CD8-positive, alpha-beta memory T cell (primary cell): ENCODE measurements around the gene VPS72. TPM values are rescaled to one million over a fixed set of nuclear protein-coding genes. Genes with fewer than 3 reads are reported as not detected.

Experiments used
- CTCF ChIA-PET: fragments of 350-600 bp; sonication (Branson Sonifier 250); formaldehyde crosslinking; loops from one replicate; lab custom pipeline; 2021; ENCODE audit warnings: antibody characterized with exemption; lab: Charles Lee
- POLR2A ChIA-PET: fragments of 350-600 bp; sonication (Branson Sonifier 250); formaldehyde crosslinking; loops from one replicate; lab custom pipeline; 2021; ENCODE audit warnings: antibody characterized with exemption; lab: Charles Lee
- DNase-seq, 5 donors: peaks; one replicate each; pipeline versions ENCODE4 v3.0.0 to v3.0.0-alpha.2; 2020 to 2022; ENCODE audit warnings: mixed read lengths in 1 of 5
- H3K27ac ChIP-seq: one replicate; pipeline ENCODE4 v1.7.0; 2013; ENCODE audit warnings: low read depth, mild to moderate bottlenecking, low read length, moderate library complexity
- H3K27me3 ChIP-seq: 2 replicates; pipeline ENCODE4 v1.7.0; 2013; ENCODE audit warnings: low read length, mild to moderate bottlenecking; ENCODE audit not compliant: insufficient read depth, poor library complexity, severe bottlenecking
- H3K36me3 ChIP-seq: 2 replicates; pipeline ENCODE4 v1.7.0; 2013; ENCODE audit warnings: mild to moderate bottlenecking, low read length, moderate library complexity; ENCODE audit not compliant: insufficient read depth
- H3K4me1 ChIP-seq: 2 replicates; pipeline ENCODE4 v1.7.0; 2013; ENCODE audit warnings: mild to moderate bottlenecking, low read length, moderate library complexity; ENCODE audit not compliant: insufficient read depth
- H3K4me3 ChIP-seq: 2 replicates; pipeline ENCODE4 v1.7.0; 2013; ENCODE audit warnings: mild to moderate bottlenecking, low read length
- H3K9me3 ChIP-seq: 2 replicates; pipeline ENCODE4 v1.7.0; 2013; ENCODE audit warnings: mild to moderate bottlenecking, low read length
- H3K27ac Mint-ChIP-seq, 8 donors: one replicate each; pipeline ENCODE4 v1.8.0; 2020 to 2021; ENCODE audit warnings: mixed read lengths in 8 of 8, mild to moderate bottlenecking in 6 of 8, inconsistent platforms in 3 of 8, moderate library complexity in 3 of 8
- H3K27me3 Mint-ChIP-seq, 2 donors: one replicate each; pipeline ENCODE4 v1.8.0; 2020 to 2021; ENCODE audit warnings: mixed read lengths in 2 of 2, mild to moderate bottlenecking in 1 of 2, moderate library complexity in 1 of 2
- H3K36me3 Mint-ChIP-seq, 3 donors: one replicate each; pipeline ENCODE4 v1.8.0; 2020 to 2021; ENCODE audit warnings: mixed read lengths in 3 of 3, inconsistent platforms in 1 of 3, mild to moderate bottlenecking in 1 of 3
- H3K4me1 Mint-ChIP-seq, 3 donors: one replicate each; pipeline ENCODE4 v1.8.0; 2020 to 2021; ENCODE audit warnings: mixed read lengths in 3 of 3, inconsistent platforms in 1 of 3, mild to moderate bottlenecking in 1 of 3
- H3K4me3 Mint-ChIP-seq, 7 donors: one replicate each; pipeline ENCODE4 v1.8.0; 2020 to 2021; ENCODE audit warnings: mixed read lengths in 7 of 7, mild to moderate bottlenecking in 6 of 7, moderate library complexity in 4 of 7, inconsistent platforms in 2 of 7
- H3K9me3 Mint-ChIP-seq, 5 donors: one replicate each; pipeline ENCODE4 v1.8.0; 2020 to 2022; ENCODE audit warnings: mixed read lengths in 5 of 5, mild to moderate bottlenecking in 3 of 5, moderate library complexity in 2 of 5, inconsistent platforms in 1 of 5
- polyA plus RNA-seq: library from polyadenylated mRNA; unstranded; fragments of 300-500 nt; fragmentation: Illumina TruSeq; gene quantifications from one replicate; pipeline ENCODE4 v1.2.3, GENCODE V29; 2021
- total RNA-seq, 2 experiments: library from RNA; stranded (reverse); gene quantifications; one replicate each; pipeline ENCODE4 v1.2.3, GENCODE V29; 2021

The VPS72 gene
- total and polyA plus RNA-seq, 3 experiments from 2014 or later: 68.3 to 85.4 (median 84.4) TPM

DNA sequence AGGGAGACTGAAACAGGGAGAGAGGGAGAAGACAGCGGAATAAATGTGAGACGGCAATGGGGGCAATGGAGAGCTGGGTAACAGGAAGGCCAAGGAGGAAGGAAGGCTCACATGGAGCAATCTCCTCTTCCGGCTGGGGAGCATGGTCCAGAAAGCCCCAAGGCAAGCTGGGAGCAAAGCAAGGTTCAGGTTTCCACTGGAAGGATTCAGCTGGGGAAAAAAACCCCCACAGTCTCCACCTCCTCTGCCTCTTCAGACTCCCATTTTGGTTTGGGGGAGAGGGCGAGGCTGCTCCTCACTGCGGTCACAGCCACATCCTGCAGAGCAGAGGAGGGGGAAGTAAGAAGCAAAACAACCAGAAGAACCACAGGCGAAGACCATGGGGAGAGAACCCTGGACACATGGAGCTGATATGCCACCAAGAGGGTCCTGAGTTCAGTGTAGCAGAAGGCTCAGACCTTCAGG, 32.9 kb downstream of the VPS72 start:
- peaks cover 2 to 43% (median 7%) of the 10 kb centered on the region in 3 donors for H3K36me3 Mint-ChIP-seq
- H3K9me3 Mint-ChIP-seq: no peaks in the 10 kb centered on the region
- H3K4me1 Mint-ChIP-seq: peaks cover 48 to 65% (median 58%) of the 10 kb centered on the region in 3 donors
- no peaks in the 10 kb centered on the region for H3K27me3 Mint-ChIP-seq
- peak overlapping the region; percentile 97 to 100 (median 99) for H3K4me3 Mint-ChIP-seq
- H3K4me3 ChIP-seq: peak overlapping the region; percentile 87
- CTCF ChIA-PET: interaction anchor here (0.7 to 5.2 kb wide), 24 partner anchors 9 to 184 kb away, joined by 3 to 90 read pairs (median 5); partner anchors contain the start of genes C1orf56, CDC42SE1, GABPB2 and LYSMD1
- DNase-seq: peak in 4 of 5 donors; percentile 48 to 71 (median 65)
- H3K9me3 ChIP-seq: no peaks in the 10 kb centered on the region
- H3K36me3 ChIP-seq: peaks cover 14% of the 10 kb centered on the region
- peak overlapping the region; percentile 49 for H3K27ac ChIP-seq
- POLR2A ChIA-PET: interaction anchor here (0.6 to 1.8 kb wide), 9 partner anchors 9 to 860 kb away, joined by 4 to 8 read pairs (median 5); partner anchors contain the start of genes CDC42SE1, LYSMD1, SCNM1 and SEMA6C
- H3K27me3 ChIP-seq: no peaks in the 10 kb centered on the region
- peak overlapping the region; percentile 82 to 98 (median 95) for H3K27ac Mint-ChIP-seq
- peaks cover 45% of the 10 kb centered on the region for H3K4me1 ChIP-seq

DNA sequence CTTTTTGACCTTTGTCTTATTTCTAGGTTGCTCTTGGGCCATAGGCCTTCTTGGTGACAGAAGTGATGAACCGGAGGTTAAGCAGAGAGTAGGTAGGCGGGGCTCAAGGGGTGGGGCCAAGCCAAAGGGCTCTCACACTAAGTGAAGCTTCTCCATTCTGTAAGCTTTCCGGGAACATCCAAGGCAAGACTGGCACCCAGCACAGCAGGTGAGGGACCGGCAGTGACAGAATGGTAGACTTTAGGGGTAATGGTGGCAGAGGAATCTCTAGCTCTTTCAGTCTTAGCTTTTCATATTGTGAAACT, 33.5 kb downstream of the VPS72 start, which contains the start of gene TNFAIP8L2:
Gene TNFAIP8L2 (plus strand): TSS at position 135 of the 305 bp plus-strand sequence. CDS start 2,049 bp downstream, outside the sequence.
- Histone ChIP-seq H3K27me3 (no peaks in the 10 kb centered on the region), H3K9me3 (no peaks in the 10 kb centered on the region), H3K4me3 (peak within 1 kb of the TSS; percentile 87), H3K4me1 (peaks cover 39% of the 10 kb centered on the region), H3K27ac (peak within 1 kb of the TSS; percentile 49), H3K36me3 (peaks cover 14% of the 10 kb centered on the region)
- Mint-ChIP-seq H3K4me1 (peaks cover 42 to 59% (median 52%) of the 10 kb centered on the region in 3 donors), H3K36me3 (peaks cover 2 to 37% (median 7%) of the 10 kb centered on the region in 3 donors), H3K27me3 (no peaks in the 10 kb centered on the region), H3K4me3 (peak within 1 kb of the TSS; percentile 97 to 100 (median 99)), H3K9me3 (no peaks in the 10 kb centered on the region), H3K27ac (peak within 1 kb of the TSS; percentile 82 to 98 (median 95))
- CTCF ChIA-PET: interaction anchor here (0.7 to 5.2 kb wide), 23 partner anchors 9 to 184 kb away, joined by 3 to 90 read pairs (median 5); partner anchors contain the start of genes C1orf56, CDC42SE1, GABPB2 and LYSMD1
- POLR2A ChIA-PET: interaction anchor here (0.6 to 1.8 kb wide), 6 partner anchors 9 to 135 kb away, joined by 4 to 8 read pairs (median 6); partner anchors contain the start of genes CDC42SE1, LYSMD1, SCNM1 and SEMA6C
- DNase-seq: peak; percentile 51 to 78 (median 65)

DNA sequence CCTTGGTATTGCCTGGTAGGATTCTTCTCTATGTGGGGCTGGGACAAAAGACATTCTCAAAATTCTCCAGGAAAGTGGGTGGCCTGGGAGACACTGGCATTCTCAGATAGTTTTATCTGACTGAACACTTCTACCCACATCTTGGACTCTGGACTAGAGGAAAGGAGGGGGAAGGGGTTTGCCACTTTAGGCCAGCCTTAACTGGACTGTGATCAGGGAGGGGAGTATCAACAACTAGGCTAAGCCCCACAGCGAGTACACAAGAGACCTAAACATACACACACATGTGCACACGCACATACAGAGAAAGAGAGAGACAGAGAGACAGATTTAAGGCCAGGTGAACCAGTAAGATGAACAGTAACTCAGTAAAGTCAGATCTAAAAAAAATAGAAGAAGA, 42.3 kb downstream of the VPS72 start:
- ChIA-PET POLR2A (no interaction called here), CTCF (interaction anchor here (0.9 to 2.2 kb wide), 2 partner anchors 48 to 123 kb away, joined by 3 to 6 read pairs; no protein-coding TSS in a partner anchor)
- Histone ChIP-seq H3K27ac (no peak overlapping the region), H3K27me3 (no peaks in the 10 kb centered on the region), H3K9me3 (no peaks in the 10 kb centered on the region), H3K36me3 (no peaks in the 10 kb centered on the region), H3K4me3 (no peak overlapping the region), H3K4me1 (peaks cover 18% of the 10 kb centered on the region)
- H3K9me3 Mint-ChIP-seq: no peaks in the 10 kb centered on the region
- DNase-seq: no peak
- H3K4me3 Mint-ChIP-seq: peak overlapping the region; percentile 85 to 97 (median 96)
- peaks cover 10 to 24% (median 18%) of the 10 kb centered on the region in 3 donors for H3K4me1 Mint-ChIP-seq
- no peaks in the 10 kb centered on the region for H3K27me3 Mint-ChIP-seq
- peaks cover 0 to 3% (median 0%) of the 10 kb centered on the region in 3 donors for H3K36me3 Mint-ChIP-seq
- H3K27ac Mint-ChIP-seq: peak overlapping the region in 1 of 8 donors; percentile 81

DNA sequence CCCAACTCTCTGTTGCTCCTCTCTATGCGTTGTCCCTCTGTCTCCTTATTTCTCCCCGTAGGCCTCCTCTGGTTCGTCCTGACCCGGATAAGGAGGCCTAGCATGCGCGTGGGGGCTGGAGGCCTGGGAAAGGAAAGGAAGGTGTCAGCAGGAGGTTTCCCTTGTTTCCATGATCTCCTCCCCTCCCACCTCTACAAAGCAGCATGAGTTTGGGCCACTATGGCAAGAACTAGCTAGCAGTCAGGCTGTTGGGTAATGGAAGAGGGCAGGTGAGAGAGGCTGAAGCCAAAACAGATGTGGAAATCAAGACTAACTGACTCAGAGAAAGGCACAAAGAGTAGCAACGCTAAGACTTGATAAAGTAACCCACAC, 42.9 kb downstream of the VPS72 start:
- peak overlapping the region in 7 of 8 donors; percentile 55 to 97 (median 89) for H3K27ac Mint-ChIP-seq
- ChIA-PET POLR2A (interaction anchor here (0.7 kb wide), 1 partner anchor 10 kb away, joined by 4 read pairs; no protein-coding TSS in a partner anchor), CTCF (interaction anchor here (0.9 to 2.2 kb wide), 2 partner anchors 47 to 123 kb away, joined by 3 to 6 read pairs; no protein-coding TSS in a partner anchor)
- H3K9me3 ChIP-seq: no peaks in the 10 kb centered on the region
- H3K27me3 Mint-ChIP-seq: no peaks in the 10 kb centered on the region
- H3K9me3 Mint-ChIP-seq: no peaks in the 10 kb centered on the region
- H3K27me3 ChIP-seq: no peaks in the 10 kb centered on the region
- no peaks in the 10 kb centered on the region for H3K36me3 ChIP-seq
- peaks cover 18% of the 10 kb centered on the region for H3K4me1 ChIP-seq
- peak overlapping the region; percentile 92 for H3K4me3 ChIP-seq
- no peak for DNase-seq
- peak overlapping the region; percentile 24 for H3K27ac ChIP-seq
- peaks cover 10 to 24% (median 18%) of the 10 kb centered on the region in 3 donors for H3K4me1 Mint-ChIP-seq
- H3K36me3 Mint-ChIP-seq: peaks cover 0 to 3% (median 0%) of the 10 kb centered on the region in 3 donors
- H3K4me3 Mint-ChIP-seq: peak overlapping the region; percentile 85 to 97 (median 96)

DNA sequence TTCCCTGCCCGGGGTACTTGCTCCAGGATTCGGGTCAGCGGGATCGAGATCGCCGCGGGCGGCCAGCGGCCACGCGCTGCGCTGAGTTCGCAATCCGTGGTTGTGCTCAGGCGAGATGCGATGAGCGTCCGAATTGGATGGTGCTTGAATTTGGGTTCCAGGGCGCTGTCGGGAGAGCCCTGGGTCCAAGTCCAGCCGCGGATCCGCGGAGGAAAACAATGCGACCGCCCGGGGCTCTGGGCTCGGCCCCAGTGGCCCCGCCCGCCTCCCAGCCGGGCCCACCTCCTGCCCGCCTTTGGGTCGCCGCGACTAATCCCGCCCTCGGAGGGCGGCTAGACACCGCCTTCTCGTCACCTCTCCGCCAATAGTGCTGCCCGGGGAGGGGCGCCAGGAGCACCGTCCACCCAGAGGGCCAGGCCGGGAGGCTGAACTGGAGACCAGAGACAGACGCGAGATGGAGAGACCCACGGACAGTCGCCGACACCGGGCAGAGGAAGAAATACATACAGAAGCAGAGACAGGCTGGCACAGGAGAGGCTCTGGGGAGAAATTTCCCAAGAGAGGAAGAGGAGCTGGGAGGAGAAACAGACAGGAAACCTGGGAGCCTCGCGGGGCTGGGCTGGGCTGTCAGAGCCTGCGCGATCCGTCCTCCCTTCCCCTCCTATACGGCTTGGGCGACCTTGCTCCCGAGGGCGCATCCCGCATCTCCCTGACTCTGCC, 43.4 kb downstream of the VPS72 start, which contains the start of gene SEMA6C:
Gene SEMA6C (minus strand): TSS at position 220 of the 720 bp plus-strand sequence. CDS start 4,010 bp downstream, outside the sequence.
- H3K27ac ChIP-seq: peak within 1 kb of the TSS; percentile 61
- peak within 1 kb of the TSS in 7 of 8 donors; percentile 55 to 97 (median 89) for H3K27ac Mint-ChIP-seq

DNA sequence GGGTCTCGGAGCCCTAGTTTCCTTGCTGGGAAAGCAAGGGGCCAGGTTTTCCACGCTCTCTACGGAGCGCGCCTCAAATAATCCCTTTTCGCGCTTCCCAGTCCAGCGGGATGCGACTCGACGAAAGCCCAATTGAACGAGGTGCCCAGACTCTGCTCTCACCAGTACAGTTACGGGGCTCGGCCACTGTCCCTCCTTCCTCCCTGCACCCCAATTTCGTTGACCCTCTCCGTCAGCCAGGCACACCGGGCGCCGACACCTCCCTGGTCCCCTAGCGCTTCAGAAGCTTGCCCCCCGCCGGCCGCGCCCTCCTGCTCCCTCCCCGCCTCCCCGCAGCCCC, 44.0 kb downstream of the VPS72 start:
- H3K4me3 Mint-ChIP-seq: peak overlapping the region; percentile 85 to 97 (median 96)
- Histone ChIP-seq H3K36me3 (no peaks in the 10 kb centered on the region), H3K4me1 (peaks cover 18% of the 10 kb centered on the region), H3K27me3 (no peaks in the 10 kb centered on the region), H3K4me3 (peak overlapping the region; percentile 92), H3K27ac (peak overlapping the region; percentile 61), H3K9me3 (no peaks in the 10 kb centered on the region)
- peaks cover 0 to 3% (median 0%) of the 10 kb centered on the region in 3 donors for H3K36me3 Mint-ChIP-seq
- DNase-seq: no peak
- POLR2A ChIA-PET: no interaction called here
- no peaks in the 10 kb centered on the region for H3K9me3 Mint-ChIP-seq
- no peaks in the 10 kb centered on the region for H3K27me3 Mint-ChIP-seq
- CTCF ChIA-PET: no interaction called here
- peaks cover 10 to 24% (median 18%) of the 10 kb centered on the region in 3 donors for H3K4me1 Mint-ChIP-seq
- peak overlapping the region in 3 of 8 donors; percentile 37 to 86 (median 81) for H3K27ac Mint-ChIP-seq

More for the DNA sequence above, 43.4 kb downstream of the VPS72 start, which contains the start of gene SEMA6C:
- Histone ChIP-seq H3K4me1 (peaks cover 18% of the 10 kb centered on the region), H3K4me3 (peak within 1 kb of the TSS; percentile 92), H3K36me3 (no peaks in the 10 kb centered on the region), H3K27me3 (no peaks in the 10 kb centered on the region), H3K9me3 (no peaks in the 10 kb centered on the region)
- no peaks in the 10 kb centered on the region for H3K27me3 Mint-ChIP-seq
- peaks cover 10 to 24% (median 18%) of the 10 kb centered on the region in 3 donors for H3K4me1 Mint-ChIP-seq
- DNase-seq: peak; percentile 79 to 90 (median 86)
- H3K4me3 Mint-ChIP-seq: peak within 1 kb of the TSS; percentile 85 to 97 (median 96)
- ChIA-PET CTCF (interaction anchor here (0.9 to 2.2 kb wide), 2 partner anchors 47 to 122 kb away, joined by 3 to 6 read pairs; no protein-coding TSS in a partner anchor), POLR2A (interaction anchor here (0.7 kb wide), 1 partner anchor 10 kb away, joined by 4 read pairs; no protein-coding TSS in a partner anchor)
- H3K9me3 Mint-ChIP-seq: no peaks in the 10 kb centered on the region
- H3K36me3 Mint-ChIP-seq: peaks cover 0 to 3% (median 0%) of the 10 kb centered on the region in 3 donors

DNA sequence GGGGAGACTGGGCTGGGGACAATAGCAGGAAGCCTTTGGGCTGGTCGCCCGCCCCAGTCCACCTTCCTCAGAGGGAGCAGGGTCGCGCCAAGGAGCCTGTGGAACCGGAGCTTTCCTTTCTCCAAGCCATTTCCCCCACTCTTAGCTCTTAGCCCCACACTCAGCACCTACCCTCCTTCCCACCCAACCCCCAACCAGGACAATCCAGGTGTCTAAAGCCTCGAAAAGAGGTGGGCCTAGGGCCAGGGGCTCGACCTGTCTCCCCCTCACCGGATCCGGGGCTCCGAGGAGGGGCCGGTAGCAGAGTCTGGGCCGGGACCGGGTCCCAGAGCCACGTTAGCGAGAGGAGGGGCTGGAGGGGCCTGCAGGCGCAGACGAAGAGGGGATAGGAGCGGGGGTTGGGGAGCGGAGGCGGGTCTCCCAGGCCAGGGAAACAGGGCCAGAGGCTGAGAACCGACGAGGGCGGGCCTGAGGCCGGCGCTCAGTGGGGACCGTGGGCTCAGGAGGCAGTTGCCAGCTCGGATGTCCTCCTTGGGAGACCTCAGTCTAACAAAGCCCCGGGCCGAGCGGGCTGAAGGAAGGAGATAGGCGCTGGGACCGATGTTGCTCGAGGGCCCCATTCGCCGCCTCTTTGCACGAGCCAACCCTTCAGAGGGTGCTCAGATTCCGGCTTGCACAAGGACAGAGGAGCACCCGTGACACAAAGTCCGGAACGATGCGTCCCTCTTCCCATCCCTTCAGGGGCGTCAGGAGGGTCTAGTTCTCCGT, 44.5 kb downstream of the VPS72 start:
- H3K4me3 Mint-ChIP-seq: peak overlapping the region; percentile 85 to 97 (median 96)
- Histone ChIP-seq H3K36me3 (no peaks in the 10 kb centered on the region), H3K9me3 (no peaks in the 10 kb centered on the region), H3K4me3 (peak overlapping the region; percentile 92), H3K4me1 (peaks cover 18% of the 10 kb centered on the region), H3K27me3 (no peaks in the 10 kb centered on the region), H3K27ac (no peak overlapping the region)
- H3K27me3 Mint-ChIP-seq: no peaks in the 10 kb centered on the region
- H3K36me3 Mint-ChIP-seq: peaks cover 0 to 3% (median 0%) of the 10 kb centered on the region in 3 donors
- DNase-seq: peak in 1 of 5 donors; percentile 17
- H3K27ac Mint-ChIP-seq: peak overlapping the region in 3 of 8 donors; percentile 37 to 81 (median 60)
- ChIA-PET CTCF (interaction anchor here (1.0 to 1.8 kb wide), 2 partner anchors 46 to 74 kb away, joined by 3 to 4 read pairs; partner anchors contain the start of gene GABPB2), POLR2A (no interaction called here)
- H3K9me3 Mint-ChIP-seq: no peaks in the 10 kb centered on the region
- peaks cover 10 to 24% (median 18%) of the 10 kb centered on the region in 3 donors for H3K4me1 Mint-ChIP-seq
